ENCODE data around the gene HPGDS. TPM values are rescaled to one million over a fixed set of nuclear protein-coding genes. Genes with fewer than 3 reads are reported as not detected.
"Not testable (repeated sequence)": the region's sequence is repeated elsewhere in the genome, so short reads cannot be mapped to it uniquely, and the experiment has no call there.

Gene HPGDS
- total and polyA plus RNA-seq, 5 donors from 2014 or later = 0.39 to 2.5 (median 1.1) TPM; not detected in 2

DNA sequence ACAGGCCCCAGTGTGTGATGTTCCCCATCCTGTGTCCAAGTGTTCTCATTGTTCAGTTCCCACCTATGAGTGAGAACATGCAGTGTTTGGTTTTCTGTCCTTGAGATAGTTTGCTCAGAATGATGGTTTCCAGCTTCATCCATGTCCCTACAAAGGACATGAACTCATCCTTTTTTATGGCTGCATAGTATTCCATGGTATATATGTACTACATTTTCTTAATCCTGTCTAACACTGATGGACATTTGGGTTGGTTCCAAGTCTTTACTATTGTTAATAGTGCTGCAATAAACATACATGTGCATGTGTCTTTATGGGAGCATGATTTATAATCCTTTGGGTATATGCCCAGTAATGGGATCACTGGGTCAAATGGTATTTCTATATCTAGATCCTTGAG is 22.7 kb downstream of the HPGDS start:
- not testable (repeated sequence) for H3K27ac Mint-ChIP-seq; H3K4me1 Mint-ChIP-seq; H3K4me1 ChIP-seq (ENCODE audit: control insufficient read depth, insufficient read depth, low read length, poor library complexity, severe bottlenecking); H3K36me3 ChIP-seq (ENCODE audit: control insufficient read depth, insufficient read depth, low read length); H3K27me3 ChIP-seq (ENCODE audit: control insufficient read depth, insufficient read depth, low read length); H3K36me3 Mint-ChIP-seq; ATAC-seq (ENCODE audit: low read depth in 2 of 2); DNase-seq; H3K27ac ChIP-seq (ENCODE audit: insufficient read depth, low read length, poor library complexity, severe bottlenecking); H3K27me3 Mint-ChIP-seq; H3K4me3 ChIP-seq (ENCODE audit: low read depth, low read length); H3K9me3 ChIP-seq (ENCODE audit: control insufficient read depth in 2 of 2, low read length in 2 of 2); H3K4me3 Mint-ChIP-seq
- peaks cover 0 to 20% (median 8%) of the 10 kb centered on the region in 7 donors for H3K9me3 Mint-ChIP-seq

DNA sequence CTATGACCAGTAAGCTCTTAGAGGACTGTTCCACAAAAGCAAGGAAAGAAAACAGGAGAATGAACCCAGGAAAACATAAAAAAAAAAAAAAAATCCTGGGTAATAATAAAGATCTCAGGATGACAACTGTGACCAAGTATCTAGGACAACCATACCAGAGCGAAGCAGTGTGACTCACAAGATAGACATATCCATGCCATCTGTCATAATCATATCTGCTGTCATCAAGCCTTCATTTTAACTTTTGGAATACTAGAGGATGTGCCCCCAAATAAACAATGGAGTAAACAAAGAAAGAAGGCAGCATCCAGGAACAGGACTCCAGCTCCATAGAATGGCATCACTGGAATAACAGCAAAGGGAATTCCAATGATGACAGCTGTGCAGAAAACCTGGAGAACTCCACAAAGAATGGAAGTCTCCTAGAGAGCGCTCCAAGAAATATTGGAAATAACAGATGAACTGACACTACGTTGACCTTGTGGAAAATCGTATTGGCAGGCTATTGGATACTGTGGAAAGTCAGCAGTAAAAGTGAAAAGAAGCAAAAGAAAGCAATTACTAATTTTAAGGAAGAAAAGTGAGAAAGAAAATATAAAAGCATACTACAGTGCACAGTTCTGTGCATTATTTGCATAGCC is 35.3 kb downstream of the HPGDS start:
- Histone ChIP-seq H3K27me3 (ENCODE audit: control insufficient read depth, insufficient read depth, low read length) (no peaks in the 10 kb centered on the region), H3K4me3 (ENCODE audit: low read depth, low read length) (no peak overlapping the region), H3K36me3 (ENCODE audit: control insufficient read depth, insufficient read depth, low read length) (no peaks in the 10 kb centered on the region), H3K27ac (ENCODE audit: insufficient read depth, low read length, poor library complexity, severe bottlenecking) (no peak overlapping the region), H3K4me1 (ENCODE audit: control insufficient read depth, insufficient read depth, low read length, poor library complexity, severe bottlenecking) (no peaks in the 10 kb centered on the region), H3K9me3 (ENCODE audit: control insufficient read depth in 2 of 2, low read length in 2 of 2) (no peaks in the 10 kb centered on the region)
- Mint-ChIP-seq H3K27me3 (no peaks in the 10 kb centered on the region), H3K27ac (no peak overlapping the region), H3K4me1 (peaks cover 0 to 7% (median 0%) of the 10 kb centered on the region in 4 donors), H3K9me3 (peaks cover 0 to 1% (median 0%) of the 10 kb centered on the region in 7 donors), H3K4me3 (no peak overlapping the region), H3K36me3 (no peaks in the 10 kb centered on the region)
- no peak for DNase-seq
- no peak for ATAC-seq (ENCODE audit: low read depth in 2 of 2)

DNA sequence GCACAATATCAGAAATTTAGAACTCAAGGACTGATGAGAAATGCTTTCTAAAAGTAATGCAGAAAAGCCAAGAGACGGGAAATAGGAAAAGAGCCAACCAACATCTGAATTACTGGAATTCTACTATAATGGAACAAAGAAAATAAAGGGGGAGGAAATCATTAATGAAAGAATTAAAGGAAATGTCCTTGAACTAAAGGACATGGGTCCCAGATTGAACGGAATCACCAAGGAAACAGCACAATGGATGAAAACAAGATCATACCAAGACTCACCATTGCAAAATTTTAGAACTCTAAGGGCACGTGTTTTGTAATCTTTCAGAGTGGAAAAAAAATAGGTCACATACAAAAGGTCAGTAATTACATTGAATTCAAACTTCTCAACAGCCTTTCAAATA is 35.9 kb downstream of the HPGDS start:
- no peak for DNase-seq
- Histone ChIP-seq H3K36me3 (ENCODE audit: control insufficient read depth, insufficient read depth, low read length) (no peaks in the 10 kb centered on the region), H3K9me3 (ENCODE audit: control insufficient read depth in 2 of 2, low read length in 2 of 2) (no peaks in the 10 kb centered on the region), H3K4me3 (ENCODE audit: low read depth, low read length) (no peak overlapping the region), H3K4me1 (ENCODE audit: control insufficient read depth, insufficient read depth, low read length, poor library complexity, severe bottlenecking) (no peaks in the 10 kb centered on the region), H3K27ac (ENCODE audit: insufficient read depth, low read length, poor library complexity, severe bottlenecking) (no peak overlapping the region), H3K27me3 (ENCODE audit: control insufficient read depth, insufficient read depth, low read length) (no peaks in the 10 kb centered on the region)
- no peak for ATAC-seq (ENCODE audit: low read depth in 2 of 2)
- Mint-ChIP-seq H3K27ac (no peak overlapping the region), H3K27me3 (no peaks in the 10 kb centered on the region), H3K36me3 (no peaks in the 10 kb centered on the region), H3K9me3 (peaks cover 0 to 1% (median 0%) of the 10 kb centered on the region in 7 donors), H3K4me3 (no peak overlapping the region), H3K4me1 (peaks cover 0 to 7% (median 0%) of the 10 kb centered on the region in 4 donors)

DNA sequence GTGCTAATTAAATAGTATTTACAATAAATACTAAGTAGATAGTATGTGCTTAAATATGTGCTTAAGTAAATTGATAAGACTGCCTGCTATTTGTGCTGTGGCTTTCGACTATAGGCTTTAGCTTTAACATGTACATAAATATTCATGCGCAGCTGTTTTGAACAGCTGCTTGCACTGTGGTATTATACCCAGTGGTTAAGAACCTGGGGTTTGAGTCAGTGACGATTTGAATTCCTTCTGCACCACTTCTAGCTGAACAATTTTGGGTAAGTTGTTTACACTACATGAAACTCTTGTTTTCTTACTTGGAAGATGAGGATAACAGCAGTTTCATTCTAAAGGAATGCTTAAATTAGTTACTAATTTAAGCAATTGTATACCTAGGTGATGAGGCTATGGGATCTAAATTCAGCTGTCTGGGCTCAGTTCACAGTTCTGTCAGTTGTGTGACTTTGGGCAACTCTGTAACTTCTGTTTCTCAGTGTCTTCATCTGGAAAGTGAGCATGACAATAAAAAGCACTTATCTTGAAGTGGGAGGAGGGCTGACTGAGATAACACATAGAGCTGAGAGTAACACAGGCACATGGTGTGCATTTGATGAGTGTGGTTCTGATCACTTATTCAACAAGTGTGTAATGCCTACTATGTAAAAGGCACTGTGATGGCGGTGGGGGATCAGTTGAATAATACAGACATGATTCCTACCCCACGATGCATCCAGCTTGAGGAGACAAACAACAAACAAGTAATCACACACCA is 37.0 kb downstream of the HPGDS start:
- Histone ChIP-seq H3K4me1 (ENCODE audit: control insufficient read depth, insufficient read depth, low read length, poor library complexity, severe bottlenecking) (no peaks in the 10 kb centered on the region), H3K4me3 (ENCODE audit: low read depth, low read length) (no peak overlapping the region), H3K36me3 (ENCODE audit: control insufficient read depth, insufficient read depth, low read length) (no peaks in the 10 kb centered on the region), H3K27me3 (ENCODE audit: control insufficient read depth, insufficient read depth, low read length) (no peaks in the 10 kb centered on the region), H3K27ac (ENCODE audit: insufficient read depth, low read length, poor library complexity, severe bottlenecking) (no peak overlapping the region), H3K9me3 (ENCODE audit: control insufficient read depth in 2 of 2, low read length in 2 of 2) (no peaks in the 10 kb centered on the region)
- peaks cover 0 to 1% (median 0%) of the 10 kb centered on the region in 7 donors for H3K9me3 Mint-ChIP-seq
- no peak overlapping the region for H3K4me3 Mint-ChIP-seq
- H3K27ac Mint-ChIP-seq = no peak overlapping the region
- ATAC-seq (ENCODE audit: low read depth in 2 of 2) (no peak), DNase-seq (no peak)
- H3K4me1 Mint-ChIP-seq = peaks cover 0 to 7% (median 0%) of the 10 kb centered on the region in 4 donors
- H3K27me3 Mint-ChIP-seq = no peaks in the 10 kb centered on the region
- no peaks in the 10 kb centered on the region for H3K36me3 Mint-ChIP-seq

DNA sequence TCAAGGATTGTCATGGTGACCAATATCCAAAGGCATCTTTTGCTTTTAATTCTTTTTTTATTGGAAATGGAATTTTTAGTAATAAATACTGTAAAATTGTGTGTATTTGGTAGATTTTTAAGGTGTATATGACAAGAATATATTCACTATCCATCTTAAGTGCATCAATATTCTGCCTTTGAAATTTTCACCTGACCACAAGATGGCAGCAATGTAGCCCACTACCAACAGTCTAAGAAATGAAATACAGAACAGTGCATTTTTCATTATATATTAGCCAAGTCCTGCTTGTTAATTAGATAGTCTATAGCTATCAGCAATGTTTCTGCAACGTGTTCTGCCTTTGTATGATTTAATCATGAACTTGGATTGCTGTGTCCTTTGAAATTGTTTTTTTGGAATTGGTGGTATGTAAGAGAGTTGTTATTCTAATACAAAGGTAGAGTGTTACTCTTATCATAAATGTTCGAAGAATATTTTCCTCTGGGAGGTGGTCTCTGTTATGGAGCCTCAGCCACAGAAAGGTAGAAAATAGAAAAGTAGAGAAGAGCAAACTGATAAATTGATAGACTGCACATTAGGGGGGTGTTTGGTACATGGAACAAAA is 38.2 kb downstream of the HPGDS start:
- no peaks in the 10 kb centered on the region for H3K4me1 ChIP-seq (ENCODE audit: control insufficient read depth, insufficient read depth, low read length, poor library complexity, severe bottlenecking)
- H3K36me3 ChIP-seq (ENCODE audit: control insufficient read depth, insufficient read depth, low read length) = no peaks in the 10 kb centered on the region
- Mint-ChIP-seq H3K4me3 (no peak overlapping the region), H3K27ac (no peak overlapping the region), H3K36me3 (no peaks in the 10 kb centered on the region), H3K4me1 (peaks cover 0 to 7% (median 0%) of the 10 kb centered on the region in 4 donors), H3K27me3 (no peaks in the 10 kb centered on the region), H3K9me3 (no peaks in the 10 kb centered on the region)
- H3K27me3 ChIP-seq (ENCODE audit: control insufficient read depth, insufficient read depth, low read length) = no peaks in the 10 kb centered on the region
- no peaks in the 10 kb centered on the region for H3K9me3 ChIP-seq (ENCODE audit: control insufficient read depth in 2 of 2, low read length in 2 of 2)
- DNase-seq (peak in 2 of 3 donors; percentile 13 to 51), ATAC-seq (ENCODE audit: low read depth in 2 of 2) (no peak)
- no peak overlapping the region for H3K27ac ChIP-seq (ENCODE audit: insufficient read depth, low read length, poor library complexity, severe bottlenecking)
- no peak overlapping the region for H3K4me3 ChIP-seq (ENCODE audit: low read depth, low read length)

DNA sequence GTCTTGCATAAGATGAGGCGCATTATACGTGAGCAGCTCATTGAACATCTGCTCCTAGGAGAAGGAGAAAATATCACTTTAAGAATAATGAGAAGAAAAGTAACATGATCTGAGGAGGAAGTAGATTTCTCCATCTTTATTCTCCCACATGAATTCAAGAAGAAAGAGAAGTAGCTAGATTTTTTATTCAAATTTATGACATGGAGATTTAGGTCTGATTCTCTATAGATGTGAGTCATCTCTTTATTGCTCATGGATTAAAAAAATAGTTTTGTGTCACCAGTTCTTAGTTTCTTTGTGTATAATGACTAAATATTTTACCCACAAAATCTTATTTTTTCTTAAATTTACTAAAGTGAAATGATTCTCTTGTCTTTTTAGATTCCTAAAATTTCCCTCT is 40.4 kb downstream of the HPGDS start:
- no peaks in the 10 kb centered on the region for H3K4me1 ChIP-seq (ENCODE audit: control insufficient read depth, insufficient read depth, low read length, poor library complexity, severe bottlenecking)
- no peak overlapping the region for H3K27ac ChIP-seq (ENCODE audit: insufficient read depth, low read length, poor library complexity, severe bottlenecking)
- DNase-seq (no peak), ATAC-seq (ENCODE audit: low read depth in 2 of 2) (no peak)
- no peak overlapping the region for H3K4me3 ChIP-seq (ENCODE audit: low read depth, low read length)
- H3K9me3 ChIP-seq (ENCODE audit: control insufficient read depth in 2 of 2, low read length in 2 of 2) = no peaks in the 10 kb centered on the region
- Mint-ChIP-seq H3K9me3 (no peaks in the 10 kb centered on the region), H3K36me3 (no peaks in the 10 kb centered on the region), H3K27ac (no peak overlapping the region), H3K27me3 (no peaks in the 10 kb centered on the region), H3K4me1 (peaks cover 0 to 7% (median 0%) of the 10 kb centered on the region in 4 donors), H3K4me3 (no peak overlapping the region)
- no peaks in the 10 kb centered on the region for H3K27me3 ChIP-seq (ENCODE audit: control insufficient read depth, insufficient read depth, low read length)
- no peaks in the 10 kb centered on the region for H3K36me3 ChIP-seq (ENCODE audit: control insufficient read depth, insufficient read depth, low read length)

DNA sequence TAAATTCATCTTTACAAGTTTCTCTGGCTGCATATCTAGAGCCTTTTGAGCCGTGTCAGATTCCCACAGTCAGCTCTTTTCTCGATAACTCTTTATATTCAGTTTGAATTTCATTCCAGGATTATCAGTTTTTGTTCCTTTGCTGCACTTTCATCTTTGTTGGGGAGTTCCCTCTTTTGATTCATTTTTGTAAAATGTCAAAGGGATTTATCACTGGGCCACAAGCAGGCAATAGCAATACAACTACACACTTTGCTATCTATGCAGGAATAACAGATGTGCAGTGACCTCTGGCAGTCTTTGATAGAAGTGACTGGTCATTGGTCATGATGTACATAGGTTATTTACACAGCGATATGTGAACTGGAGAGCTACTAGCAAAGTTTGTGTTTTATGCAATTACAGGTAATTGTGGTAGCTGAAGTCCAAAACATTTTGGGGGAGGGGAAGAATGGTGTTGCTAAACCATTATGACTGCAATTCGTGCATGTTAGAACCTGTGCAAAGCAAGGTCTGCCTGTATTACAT is 43.8 kb downstream of the HPGDS start:
- Mint-ChIP-seq H3K27me3 (no peaks in the 10 kb centered on the region), H3K27ac (no peak overlapping the region), H3K4me1 (no peaks in the 10 kb centered on the region), H3K36me3 (no peaks in the 10 kb centered on the region), H3K9me3 (no peaks in the 10 kb centered on the region), H3K4me3 (no peak overlapping the region)
- ATAC-seq (ENCODE audit: low read depth in 2 of 2) = no peak
- no peaks in the 10 kb centered on the region for H3K4me1 ChIP-seq (ENCODE audit: control insufficient read depth, insufficient read depth, low read length, poor library complexity, severe bottlenecking)
- no peak overlapping the region for H3K4me3 ChIP-seq (ENCODE audit: low read depth, low read length)
- H3K9me3 ChIP-seq (ENCODE audit: control insufficient read depth in 2 of 2, low read length in 2 of 2) = no peaks in the 10 kb centered on the region
- H3K27me3 ChIP-seq (ENCODE audit: control insufficient read depth, insufficient read depth, low read length) = no peaks in the 10 kb centered on the region
- no peak for DNase-seq
- H3K27ac ChIP-seq (ENCODE audit: insufficient read depth, low read length, poor library complexity, severe bottlenecking) = no peak overlapping the region
- no peaks in the 10 kb centered on the region for H3K36me3 ChIP-seq (ENCODE audit: control insufficient read depth, insufficient read depth, low read length)

Data from CD4-positive, CD25-positive, alpha-beta regulatory T cell (primary cell).